ENCODE results near the gene PPP2CA. TPM values are rescaled to one million over a fixed set of nuclear protein-coding genes. Genes with fewer than 3 reads are reported as not detected.

PPP2CA gene
- total and polyA plus RNA-seq, 2 of the 13 experiments (the other 11 are each of a cell fraction or from before 2014, with no cell fraction given) = 82.4 to 171 TPM

DNA sequence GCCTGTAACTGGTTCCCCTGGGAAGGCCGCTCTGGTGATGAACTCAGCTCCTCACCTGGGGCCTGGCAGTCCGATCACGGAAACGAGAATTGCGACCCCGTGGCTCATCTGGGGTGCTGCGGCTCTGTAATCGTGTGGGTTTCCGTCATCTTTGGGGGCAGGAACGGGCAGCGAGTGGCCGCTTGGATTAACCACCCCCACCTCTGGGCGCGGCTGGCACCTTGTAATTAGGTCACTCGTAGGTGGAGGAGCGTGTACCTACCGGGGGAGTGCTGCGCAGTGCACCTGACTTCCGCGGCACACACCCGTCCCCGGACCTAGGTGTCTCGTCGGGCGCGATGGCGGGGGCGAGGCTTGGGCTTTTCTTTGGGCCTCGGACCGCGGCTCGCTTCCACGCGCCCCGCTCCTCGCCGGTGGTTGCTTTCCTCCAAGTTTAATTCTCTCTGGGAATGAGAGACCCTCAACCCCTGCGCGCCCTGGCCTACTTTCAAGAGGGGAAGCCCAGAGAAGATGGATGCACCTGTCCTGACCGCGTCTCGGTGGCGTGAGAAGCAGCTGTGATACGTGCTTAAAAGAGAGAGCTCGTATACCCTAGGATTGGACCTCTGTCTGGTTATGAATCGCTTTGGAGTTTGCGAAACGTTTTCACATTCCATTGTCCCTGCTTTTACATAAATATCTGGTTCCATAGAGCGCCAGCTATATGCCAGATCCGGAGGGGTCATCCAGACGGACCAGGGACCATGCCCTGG lies 744 bp upstream of the PPP2CA start (continued):
- no peak for TF ChIP-seq KAT7 (CRISPR knock-in tag; IDR thresholded peaks at IDR 0.05; ENCODE audit: borderline replicate concordance)
- 0 out of 2 replicates have a peak, but pooled peaks have one; percentile 63 for TF ChIP-seq SNAI1 (CRISPR knock-in tag; IDR thresholded peaks at IDR 0.05; ENCODE audit: borderline replicate concordance)
- TF ChIP-seq, protein P1, sequence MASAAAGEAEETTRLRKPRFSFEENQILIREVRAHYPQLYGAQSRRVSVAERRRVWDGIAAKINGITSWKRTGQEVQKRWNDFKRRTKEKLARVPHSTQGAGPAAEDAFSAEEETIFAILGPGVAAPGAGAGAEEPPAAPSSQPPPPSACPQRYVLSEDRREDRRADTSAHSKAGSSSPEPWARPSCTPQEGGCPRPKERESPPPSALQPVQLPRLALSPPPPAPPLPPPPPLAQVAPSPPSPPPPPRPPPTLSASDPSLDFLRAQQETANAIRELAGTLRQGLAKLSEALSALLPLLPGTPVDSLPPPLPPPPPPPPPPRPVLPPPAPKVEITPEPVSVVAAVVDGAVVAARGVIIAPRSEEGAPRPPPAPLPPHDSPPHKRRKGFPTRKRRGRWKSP (CRISPR knock-in tag; IDR thresholded peaks at IDR 0.05) = no peak
- no peak for TF ChIP-seq FOXM1 (CRISPR knock-in tag; IDR thresholded peaks at IDR 0.05)
- no peak for TF ChIP-seq MTF1 (CRISPR knock-in tag; IDR thresholded peaks at IDR 0.05)
- TF ChIP-seq, protein P2, sequence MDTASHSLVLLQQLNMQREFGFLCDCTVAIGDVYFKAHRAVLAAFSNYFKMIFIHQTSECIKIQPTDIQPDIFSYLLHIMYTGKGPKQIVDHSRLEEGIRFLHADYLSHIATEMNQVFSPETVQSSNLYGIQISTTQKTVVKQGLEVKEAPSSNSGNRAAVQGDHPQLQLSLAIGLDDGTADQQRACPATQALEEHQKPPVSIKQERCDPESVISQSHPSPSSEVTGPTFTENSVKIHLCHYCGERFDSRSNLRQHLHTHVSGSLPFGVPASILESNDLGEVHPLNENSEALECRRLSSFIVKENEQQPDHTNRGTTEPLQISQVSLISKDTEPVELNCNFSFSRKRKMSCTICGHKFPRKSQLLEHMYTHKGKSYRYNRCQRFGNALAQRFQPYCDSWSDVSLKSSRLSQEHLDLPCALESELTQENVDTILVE (CRISPR knock-in tag; IDR thresholded peaks at IDR 0.05) = no peak
- TF ChIP-seq, protein P3, sequence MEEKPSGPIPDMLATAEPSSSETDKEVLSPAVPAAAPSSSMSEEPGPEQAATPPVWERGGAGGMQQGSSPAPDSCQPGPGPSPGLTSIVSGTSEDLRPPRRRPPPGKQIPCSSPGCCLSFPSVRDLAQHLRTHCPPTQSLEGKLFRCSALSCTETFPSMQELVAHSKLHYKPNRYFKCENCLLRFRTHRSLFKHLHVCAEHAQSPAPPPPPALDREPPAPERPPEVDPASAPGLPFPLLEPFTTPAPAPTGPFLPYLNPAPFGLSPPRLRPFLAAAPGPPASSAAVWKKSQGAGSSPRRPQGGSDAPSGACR (CRISPR knock-in tag; IDR thresholded peaks at IDR 0.05) = no peak
- TF ChIP-seq TBX2 (CRISPR knock-in tag; IDR thresholded peaks at IDR 0.05; ENCODE audit: borderline replicate concordance) = peak; percentile 20; the same call in 1 of the 2 replicates
- TF ChIP-seq, protein P4, sequence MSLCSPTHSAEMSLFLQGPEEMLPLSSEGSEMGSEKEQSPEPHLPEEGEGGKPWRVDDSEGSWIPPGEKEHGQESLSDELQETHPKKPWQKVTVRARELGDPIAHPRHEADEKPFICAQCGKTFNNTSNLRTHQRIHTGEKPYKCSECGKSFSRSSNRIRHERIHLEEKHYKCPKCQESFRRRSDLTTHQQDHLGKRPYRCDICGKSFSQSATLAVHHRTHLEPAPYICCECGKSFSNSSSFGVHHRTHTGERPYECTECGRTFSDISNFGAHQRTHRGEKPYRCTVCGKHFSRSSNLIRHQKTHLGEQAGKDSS (CRISPR knock-in tag; IDR thresholded peaks at IDR 0.05; ENCODE audit: borderline replicate concordance, low read depth) = no peak; the same call in 1 of the 2 replicates
- no peak for TF ChIP-seq HMGA1 (CRISPR knock-in tag; conservative IDR thresholded peaks at IDR 0.05)
- TF ChIP-seq PAF1 (CRISPR knock-in tag; IDR thresholded peaks at IDR 0.05) = no peak
- no peak for TF ChIP-seq MED1 (CRISPR knock-in tag; IDR thresholded peaks at IDR 0.05)
- TF ChIP-seq CBFB (CRISPR knock-in tag; IDR thresholded peaks at IDR 0.05) = no peak
- no peak for TF ChIP-seq ZNF7 (CRISPR knock-in tag; IDR thresholded peaks at IDR 0.05)
- TF ChIP-seq ZNF251 (CRISPR knock-in tag; IDR thresholded peaks at IDR 0.05) = no peak
- no peak for TF ChIP-seq KLF9 (CRISPR knock-in tag; IDR thresholded peaks at IDR 0.05; ENCODE audit: low read depth)
- TF ChIP-seq, protein P5, sequence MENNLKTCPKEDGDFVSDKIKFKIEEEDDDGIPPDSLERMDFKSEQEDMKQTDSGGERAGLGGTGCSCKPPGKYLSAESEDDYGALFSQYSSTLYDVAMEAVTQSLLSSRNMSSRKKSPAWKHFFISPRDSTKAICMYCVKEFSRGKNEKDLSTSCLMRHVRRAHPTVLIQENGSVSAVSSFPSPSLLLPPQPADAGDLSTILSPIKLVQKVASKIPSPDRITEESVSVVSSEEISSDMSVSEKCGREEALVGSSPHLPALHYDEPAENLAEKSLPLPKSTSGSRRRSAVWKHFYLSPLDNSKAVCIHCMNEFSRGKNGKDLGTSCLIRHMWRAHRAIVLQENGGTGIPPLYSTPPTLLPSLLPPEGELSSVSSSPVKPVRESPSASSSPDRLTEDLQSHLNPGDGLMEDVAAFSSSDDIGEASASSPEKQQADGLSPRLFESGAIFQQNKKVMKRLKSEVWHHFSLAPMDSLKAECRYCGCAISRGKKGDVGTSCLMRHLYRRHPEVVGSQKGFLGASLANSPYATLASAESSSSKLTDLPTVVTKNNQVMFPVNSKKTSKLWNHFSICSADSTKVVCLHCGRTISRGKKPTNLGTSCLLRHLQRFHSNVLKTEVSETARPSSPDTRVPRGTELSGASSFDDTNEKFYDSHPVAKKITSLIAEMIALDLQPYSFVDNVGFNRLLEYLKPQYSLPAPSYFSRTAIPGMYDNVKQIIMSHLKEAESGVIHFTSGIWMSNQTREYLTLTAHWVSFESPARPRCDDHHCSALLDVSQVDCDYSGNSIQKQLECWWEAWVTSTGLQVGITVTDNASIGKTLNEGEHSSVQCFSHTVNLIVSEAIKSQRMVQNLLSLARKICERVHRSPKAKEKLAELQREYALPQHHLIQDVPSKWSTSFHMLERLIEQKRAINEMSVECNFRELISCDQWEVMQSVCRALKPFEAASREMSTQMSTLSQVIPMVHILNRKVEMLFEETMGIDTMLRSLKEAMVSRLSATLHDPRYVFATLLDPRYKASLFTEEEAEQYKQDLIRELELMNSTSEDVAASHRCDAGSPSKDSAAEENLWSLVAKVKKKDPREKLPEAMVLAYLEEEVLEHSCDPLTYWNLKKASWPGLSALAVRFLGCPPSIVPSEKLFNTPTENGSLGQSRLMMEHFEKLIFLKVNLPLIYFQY (CRISPR knock-in tag; IDR thresholded peaks at IDR 0.05; ENCODE audit: borderline replicate concordance) = no peak
- no peak; the same call in 1 of the 2 replicates for TF ChIP-seq MEIS1 (CRISPR knock-in tag; IDR thresholded peaks at IDR 0.05; ENCODE audit: borderline replicate concordance)
- no peak for TF ChIP-seq SYNCRIP (IDR thresholded peaks at IDR 0.05; ENCODE audit: insufficient read depth, low read depth, low read length)
- no peak for TF ChIP-seq HHEX (CRISPR knock-in tag; IDR thresholded peaks at IDR 0.05)
- no peak for TF ChIP-seq HNRNPLL (IDR thresholded peaks at IDR 0.05; ENCODE audit: low read depth, low read length, poor library complexity, severe bottlenecking)

Measured in HepG2 (cell line).